ENCODE data around the gene UBE2J2. TPM values are rescaled to one million over a fixed set of nuclear protein-coding genes. Genes with fewer than 3 reads are reported as not detected.

The UBE2J2 gene
- total RNA-seq, 2 donors from 2014 or later, result 69.9 to 72.7 TPM

- Mint-ChIP-seq H3K9me3 (peaks cover 6% of the 10 kb centered on the region), H3K27me3 (ENCODE audit: insufficient read depth) (no peaks in the 10 kb centered on the region), H3K4me3 (peak within 1 kb of the TSS; percentile 87), H3K4me1 (peaks cover 8% of the 10 kb centered on the region), H3K36me3 (ENCODE audit: low read depth) (peaks cover 29% of the 10 kb centered on the region), H3K27ac (peak within 1 kb of the TSS; percentile 86)
- no peak for TF ChIP-seq CTCF (conservative IDR thresholded peaks at IDR 0.05)
- H3K36me3 ChIP-seq (ENCODE audit: control insufficient read depth, insufficient read depth, low read length), result peaks cover 16% of the 10 kb centered on the region
- peak within 1 kb of the TSS; percentile 79 for H3K9ac ChIP-seq (ENCODE audit: extremely low read depth, low read length, poor library complexity, severe bottlenecking)
- no peaks in the 10 kb centered on the region for H3K4me1 ChIP-seq (ENCODE audit: control insufficient read depth, insufficient read depth, low read length)
- H3K27me3 ChIP-seq (ENCODE audit: control insufficient read depth, insufficient read depth, low read length, poor library complexity, severe bottlenecking), result no peaks in the 10 kb centered on the region
- peak; percentile 98 for DNase-seq
- WGBS, 2 experiments (ENCODE audit: insufficient coverage in 1 of 2, insufficient read length in 1 of 2), result 0 to 1% methylated on average over 36 to 99 of the region's 99 CpGs
- no peaks in the 10 kb centered on the region for H3K9me3 ChIP-seq (ENCODE audit: control insufficient read depth, low read length)
- H3K27ac ChIP-seq (ENCODE audit: low read depth, low read length), result peak within 1 kb of the TSS; percentile 47
- peak within 1 kb of the TSS; percentile 92 for H3K4me3 ChIP-seq (ENCODE audit: low read length)
Measured at GRCh38 chr1:1231400-1232207, 42.0 kb downstream of the UBE2J2 start, which contains the start of gene SDF4. TSS of gene SDF4 (minus strand) at chr1:1232001. CDS start at chr1:1228772, 3,229 bp downstream.

DNA sequence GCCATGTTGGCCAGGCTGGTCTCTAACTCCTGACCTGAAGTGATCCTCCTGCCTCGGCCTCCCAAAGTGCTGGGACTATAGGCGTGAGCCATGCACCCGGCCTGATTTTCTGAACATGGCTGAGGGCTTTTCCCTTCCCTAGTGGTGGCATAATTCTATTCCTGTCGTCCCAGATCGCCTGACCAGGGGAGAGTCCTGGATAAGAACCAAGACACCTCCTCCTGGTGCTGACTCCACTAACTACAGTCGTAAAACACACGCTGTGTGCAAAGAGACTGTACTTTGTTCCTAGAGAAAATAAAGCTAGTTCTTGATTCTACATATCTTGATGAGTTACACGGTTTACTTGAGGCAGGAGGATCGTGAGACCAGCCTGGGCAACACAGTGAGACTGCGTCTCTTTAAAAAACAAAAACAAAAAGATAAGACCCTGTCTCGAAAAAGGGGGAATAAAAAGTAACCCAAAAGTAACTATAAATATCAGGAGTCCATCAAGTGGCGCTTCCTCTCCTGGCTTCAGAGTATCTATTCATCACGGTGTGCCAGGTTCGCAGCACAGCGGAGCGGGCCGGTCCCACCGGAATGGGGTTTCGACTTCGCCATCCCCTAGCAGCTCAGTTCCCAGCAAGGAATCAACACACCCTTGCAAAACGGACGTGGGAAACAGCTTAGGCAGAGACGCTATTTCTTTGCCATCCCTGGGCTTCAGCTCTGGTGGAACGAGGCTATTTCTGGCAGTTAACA is 42.8 kb downstream of the UBE2J2 start:
- DNase-seq, result no peak
- Histone ChIP-seq H3K36me3 (ENCODE audit: control insufficient read depth, insufficient read depth, low read length) (peaks cover 16% of the 10 kb centered on the region), H3K4me3 (ENCODE audit: low read length) (peak overlapping the region; percentile 92), H3K9ac (ENCODE audit: extremely low read depth, low read length, poor library complexity, severe bottlenecking) (peak overlapping the region; percentile 79), H3K27me3 (ENCODE audit: control insufficient read depth, insufficient read depth, low read length, poor library complexity, severe bottlenecking) (no peaks in the 10 kb centered on the region), H3K9me3 (ENCODE audit: control insufficient read depth, low read length) (no peaks in the 10 kb centered on the region), H3K4me1 (ENCODE audit: control insufficient read depth, insufficient read depth, low read length) (no peaks in the 10 kb centered on the region), H3K27ac (ENCODE audit: low read depth, low read length) (no peak overlapping the region)
- TF ChIP-seq CTCF (conservative IDR thresholded peaks at IDR 0.05), result peak; percentile 60
- WGBS, 2 experiments (ENCODE audit: insufficient coverage in 1 of 2, insufficient read length in 1 of 2), result 37 to 43% methylated on average over 17 to 24 of the region's 24 CpGs
- Mint-ChIP-seq H3K9me3 (peaks cover 6% of the 10 kb centered on the region), H3K4me1 (peaks cover 8% of the 10 kb centered on the region), H3K27ac (peak overlapping the region; percentile 86), H3K4me3 (peak overlapping the region; percentile 87), H3K27me3 (ENCODE audit: insufficient read depth) (no peaks in the 10 kb centered on the region), H3K36me3 (ENCODE audit: low read depth) (peaks cover 35% of the 10 kb centered on the region)

- peaks cover 44% of the 10 kb centered on the region for H3K36me3 Mint-ChIP-seq (ENCODE audit: low read depth)
- TF ChIP-seq CTCF (conservative IDR thresholded peaks at IDR 0.05), result no peak
- no peak overlapping the region for H3K9ac ChIP-seq (ENCODE audit: extremely low read depth, low read length, poor library complexity, severe bottlenecking)
Measured at GRCh38 chr1:1229770-1230169, 43.9 kb downstream of the UBE2J2 start.

More at GRCh38 chr1:1229770-1230169, 43.9 kb downstream of the UBE2J2 start:
- peaks cover 6% of the 10 kb centered on the region for H3K9me3 Mint-ChIP-seq
- no peak for DNase-seq
- peaks cover 8% of the 10 kb centered on the region for H3K4me1 Mint-ChIP-seq
- H3K27me3 Mint-ChIP-seq (ENCODE audit: insufficient read depth), result no peaks in the 10 kb centered on the region
- no peak overlapping the region for H3K27ac ChIP-seq (ENCODE audit: low read depth, low read length)
- H3K36me3 ChIP-seq (ENCODE audit: control insufficient read depth, insufficient read depth, low read length), result peaks cover 18% of the 10 kb centered on the region
- 95 to 97% methylated on average over 11 to 19 of the region's 19 CpGs for WGBS, 2 experiments (ENCODE audit: insufficient coverage in 1 of 2, insufficient read length in 1 of 2)
- H3K9me3 ChIP-seq (ENCODE audit: control insufficient read depth, low read length), result no peaks in the 10 kb centered on the region
- H3K4me3 Mint-ChIP-seq, result no peak overlapping the region
- no peaks in the 10 kb centered on the region for H3K27me3 ChIP-seq (ENCODE audit: control insufficient read depth, insufficient read depth, low read length, poor library complexity, severe bottlenecking)
- H3K4me1 ChIP-seq (ENCODE audit: control insufficient read depth, insufficient read depth, low read length), result no peaks in the 10 kb centered on the region
- peak overlapping the region; percentile 92 for H3K4me3 ChIP-seq (ENCODE audit: low read length)
- peak overlapping the region; percentile 9 for H3K27ac Mint-ChIP-seq
